HS-5 (cell line): ENCODE results near the gene MRPL51.
"Not testable (repeated sequence)": the region's sequence is repeated elsewhere in the genome, so short reads cannot be mapped to it uniquely, and the experiment has no call there.

Experiments used
- DNase-seq: peaks from one replicate; pipeline ENCODE4 v3.0.0-alpha.2; 2012; ENCODE audit warnings: low read depth

MRPL51 gene

DNA sequence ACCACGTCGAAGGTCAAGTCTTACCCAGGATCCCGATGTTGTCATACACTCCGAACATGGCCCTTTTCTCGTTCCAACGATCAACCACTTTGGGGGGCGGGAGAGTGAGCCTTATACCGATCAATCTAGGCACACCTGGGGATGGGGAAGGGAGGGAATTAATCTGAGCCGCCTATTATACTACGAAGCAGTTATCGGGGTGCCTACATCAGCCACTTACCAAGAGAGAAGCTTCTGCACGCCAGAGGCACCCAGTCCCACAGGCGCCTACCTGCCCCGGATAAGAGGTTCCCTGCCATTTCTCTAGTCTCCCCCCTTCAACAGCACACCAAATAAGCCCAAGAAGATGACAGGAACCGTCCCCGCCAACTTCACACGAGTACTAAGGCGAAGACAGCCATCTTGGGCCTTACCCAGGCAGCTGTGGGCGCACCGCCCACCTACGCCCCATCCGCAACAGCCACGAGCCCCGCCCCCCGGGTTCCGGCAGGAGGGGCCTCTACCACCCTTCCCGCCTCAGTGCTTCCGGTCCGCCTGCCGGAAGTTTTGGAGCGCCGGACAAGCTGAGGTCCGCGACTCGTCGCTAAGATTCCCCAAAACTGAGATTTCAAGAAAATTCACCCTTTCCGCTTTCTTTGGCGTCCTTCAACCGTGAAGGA lies at the start of gene MRPL51:
MRPL51 (minus strand) TSS at position 425 of the 659 bp plus-strand sequence; CDS start at position 299, 126 bp downstream.
- peak; percentile 76 for DNase-seq

DNA sequence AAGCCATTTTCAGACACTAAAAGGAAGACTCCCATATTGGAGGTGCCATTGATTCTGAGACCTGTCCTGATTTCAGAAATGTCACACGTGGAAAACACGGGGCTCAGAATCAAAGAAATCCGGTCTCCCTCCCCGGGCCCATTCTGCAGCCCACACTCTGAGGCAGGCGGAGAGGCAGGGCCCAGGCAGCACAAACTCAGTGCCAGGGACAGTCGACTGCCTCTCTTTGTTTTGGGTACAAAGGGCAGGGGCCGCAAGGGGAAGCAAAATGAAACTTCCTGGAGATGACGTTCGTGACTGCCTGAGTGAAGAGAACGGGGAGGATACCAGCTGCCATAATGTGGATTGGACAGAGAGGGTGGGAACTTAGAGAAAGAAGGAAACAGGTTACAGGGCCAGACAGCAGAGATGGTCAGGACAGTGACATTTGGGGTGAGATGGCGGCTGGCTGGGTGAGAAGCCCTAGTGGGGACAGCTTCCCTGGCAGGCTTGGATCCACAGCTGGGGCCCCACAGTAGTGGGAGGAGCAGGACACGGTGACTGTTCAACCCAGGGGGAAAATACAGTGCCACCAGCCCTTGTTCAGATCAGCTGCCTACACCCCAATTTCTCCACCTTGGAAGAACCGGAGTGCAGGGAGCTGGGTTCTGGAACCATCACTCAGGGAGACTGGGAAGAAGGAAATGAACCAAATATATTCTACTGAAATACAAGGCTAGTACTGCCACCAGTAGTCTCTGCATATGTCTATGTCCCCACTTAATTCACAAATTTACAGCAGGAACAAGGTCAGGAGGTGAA lies 49.3 kb upstream of the MRPL51 start:
- DNase-seq = no peak

DNA sequence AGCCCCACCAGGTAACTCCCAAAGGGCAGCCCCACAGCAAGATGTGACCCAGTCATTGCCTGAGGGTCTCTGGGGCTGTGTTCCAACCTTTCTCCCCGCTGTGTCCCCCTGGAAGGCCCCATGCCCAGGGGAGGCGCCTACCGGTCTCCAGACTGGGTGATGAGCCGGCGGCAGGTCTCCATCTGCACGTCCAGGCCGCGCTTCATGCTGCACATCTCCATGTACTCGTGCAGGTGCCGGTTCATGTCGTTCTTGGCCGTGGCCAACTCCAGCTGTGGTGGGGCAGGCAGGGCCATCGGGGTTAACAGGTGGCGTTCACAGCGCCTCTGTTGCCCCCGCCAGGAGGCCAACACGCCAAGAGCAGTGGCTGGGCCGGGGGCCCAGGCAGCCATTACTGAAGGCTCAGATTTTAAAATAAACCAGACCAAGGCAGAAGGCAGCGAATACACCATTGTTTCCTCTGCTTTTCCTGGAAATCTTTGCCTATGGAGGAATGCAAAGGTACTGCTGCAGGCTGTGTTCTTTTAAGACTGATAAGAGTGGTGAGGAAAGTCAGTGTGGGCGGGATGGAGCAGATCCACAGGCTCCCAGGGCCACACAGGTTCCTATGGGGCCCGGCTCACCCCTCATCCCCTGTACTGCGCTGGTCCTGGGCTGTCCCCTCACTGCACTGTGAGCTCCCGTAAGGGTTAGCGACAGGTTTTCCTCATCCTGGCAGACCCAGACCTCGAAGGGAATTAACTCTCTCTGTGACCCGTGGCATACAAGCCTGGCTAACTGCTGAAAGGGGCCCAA lies 48.5 kb upstream of the MRPL51 start:
- DNase-seq = no peak

DNA sequence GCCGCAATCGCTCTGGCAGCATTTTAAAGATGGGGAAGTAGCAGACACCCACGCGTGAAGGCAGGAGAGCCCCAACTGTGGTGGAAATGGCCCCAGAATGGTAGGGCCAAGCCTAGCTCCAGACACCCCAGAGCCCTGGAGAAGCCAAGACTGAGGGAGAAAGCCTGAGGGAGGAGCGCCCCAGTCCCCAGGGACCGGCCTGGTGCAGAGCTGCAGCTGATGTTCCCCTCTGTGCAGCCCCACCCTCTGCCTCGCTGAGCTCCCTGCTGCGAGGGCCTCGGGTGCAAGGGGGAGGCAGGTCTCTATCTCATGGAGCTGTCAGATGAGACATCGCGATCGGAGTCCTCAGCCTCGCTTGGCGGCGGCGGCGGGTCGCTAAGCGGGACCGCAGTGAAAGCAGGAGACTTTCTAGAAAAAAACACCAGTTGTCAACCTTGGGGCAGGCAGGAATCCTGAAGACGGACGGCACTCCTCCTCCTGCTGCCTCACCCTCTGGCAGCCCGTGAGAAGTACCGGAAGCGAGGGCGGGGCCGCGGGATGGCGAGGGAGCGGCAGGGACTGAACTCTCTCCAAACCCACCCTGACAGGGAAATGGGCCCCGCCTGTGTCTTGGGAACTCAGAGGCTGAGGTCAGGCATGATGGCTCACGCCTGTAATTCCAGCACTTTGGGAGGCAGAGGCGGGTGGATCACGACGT lies 47.3 kb upstream of the MRPL51 start:
- no peak for DNase-seq

DNA sequence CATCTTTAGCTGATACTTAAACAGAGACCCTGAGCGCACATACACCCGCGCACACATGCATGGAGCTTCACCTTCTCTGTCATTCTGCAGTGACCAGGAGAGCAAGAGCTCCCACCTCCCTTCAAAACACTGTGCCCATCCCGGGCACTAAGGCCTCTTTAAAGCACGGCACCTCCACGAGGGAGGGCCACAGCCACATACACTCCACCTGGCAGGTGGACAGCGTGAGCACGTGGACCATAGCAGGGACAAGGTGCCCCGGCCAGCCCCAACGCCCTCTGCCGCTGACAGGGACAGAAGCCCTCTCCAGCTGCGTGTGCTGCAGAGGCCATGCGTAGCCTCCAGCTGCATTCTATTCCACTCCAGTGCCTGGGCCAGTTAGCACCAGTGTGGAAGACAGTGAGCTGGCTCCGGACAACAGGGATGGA lies 46.7 kb upstream of the MRPL51 start:
- DNase-seq = no peak

DNA sequence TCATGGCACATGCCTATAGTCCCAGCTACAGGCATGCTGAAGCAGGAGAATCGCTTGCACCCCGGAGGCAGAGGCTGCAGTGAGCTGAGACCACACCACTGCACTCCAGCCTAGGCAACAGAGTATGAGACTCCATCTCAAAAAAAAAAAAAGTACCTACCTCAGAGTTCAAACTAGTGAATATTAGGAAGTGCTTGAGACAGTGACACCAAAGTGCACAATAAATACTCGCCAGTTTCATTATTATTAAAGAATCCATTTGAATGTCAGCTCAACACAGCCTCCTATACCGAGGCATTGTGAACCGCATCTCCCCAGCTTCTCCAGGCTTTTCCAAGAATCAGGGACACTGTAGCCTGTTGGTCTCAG lies 46.2 kb upstream of the MRPL51 start:
- no peak for DNase-seq

DNA sequence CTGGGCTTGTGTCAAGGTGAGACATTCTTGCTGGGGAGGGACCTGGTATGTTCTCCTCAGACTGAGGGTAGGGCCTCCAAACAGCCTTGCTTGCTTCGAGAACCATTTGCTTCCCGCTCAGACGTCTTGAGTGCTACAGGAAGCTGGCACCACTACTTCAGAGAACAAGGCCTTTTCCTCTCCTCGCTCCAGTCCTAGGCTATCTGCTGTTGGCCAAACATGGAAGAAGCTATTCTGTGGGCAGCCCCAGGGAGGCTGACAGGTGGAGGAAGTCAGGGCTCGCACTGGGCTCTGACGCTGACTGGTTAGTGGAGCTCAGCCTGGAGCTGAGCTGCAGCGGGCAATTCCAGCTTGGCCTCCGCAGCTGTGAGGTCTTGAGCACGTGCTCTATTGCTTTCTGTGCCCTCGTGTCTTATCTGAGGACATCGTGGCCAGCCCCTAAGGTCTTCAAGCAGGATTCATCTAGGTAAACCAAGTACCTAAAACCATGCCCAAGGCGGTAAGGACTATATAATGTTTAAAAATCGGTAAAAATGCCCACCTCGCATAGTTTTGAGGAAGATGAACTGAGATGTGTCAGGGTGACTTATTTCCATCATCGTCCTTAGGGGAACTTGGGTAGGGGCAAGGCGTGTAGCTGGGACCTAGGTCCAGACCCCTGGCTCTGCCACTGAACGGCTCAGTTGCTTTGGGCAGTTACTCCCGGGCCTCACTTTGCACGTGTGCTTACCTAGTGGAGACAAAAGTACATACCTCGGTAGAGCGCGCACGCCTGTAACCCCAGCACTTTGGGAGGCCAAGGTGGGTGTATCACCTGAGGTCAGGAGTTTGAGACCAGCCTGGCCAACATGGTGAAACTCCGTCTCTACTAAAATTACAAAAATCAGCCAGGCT lies 45.6 kb upstream of the MRPL51 start:
- DNase-seq = no peak

DNA sequence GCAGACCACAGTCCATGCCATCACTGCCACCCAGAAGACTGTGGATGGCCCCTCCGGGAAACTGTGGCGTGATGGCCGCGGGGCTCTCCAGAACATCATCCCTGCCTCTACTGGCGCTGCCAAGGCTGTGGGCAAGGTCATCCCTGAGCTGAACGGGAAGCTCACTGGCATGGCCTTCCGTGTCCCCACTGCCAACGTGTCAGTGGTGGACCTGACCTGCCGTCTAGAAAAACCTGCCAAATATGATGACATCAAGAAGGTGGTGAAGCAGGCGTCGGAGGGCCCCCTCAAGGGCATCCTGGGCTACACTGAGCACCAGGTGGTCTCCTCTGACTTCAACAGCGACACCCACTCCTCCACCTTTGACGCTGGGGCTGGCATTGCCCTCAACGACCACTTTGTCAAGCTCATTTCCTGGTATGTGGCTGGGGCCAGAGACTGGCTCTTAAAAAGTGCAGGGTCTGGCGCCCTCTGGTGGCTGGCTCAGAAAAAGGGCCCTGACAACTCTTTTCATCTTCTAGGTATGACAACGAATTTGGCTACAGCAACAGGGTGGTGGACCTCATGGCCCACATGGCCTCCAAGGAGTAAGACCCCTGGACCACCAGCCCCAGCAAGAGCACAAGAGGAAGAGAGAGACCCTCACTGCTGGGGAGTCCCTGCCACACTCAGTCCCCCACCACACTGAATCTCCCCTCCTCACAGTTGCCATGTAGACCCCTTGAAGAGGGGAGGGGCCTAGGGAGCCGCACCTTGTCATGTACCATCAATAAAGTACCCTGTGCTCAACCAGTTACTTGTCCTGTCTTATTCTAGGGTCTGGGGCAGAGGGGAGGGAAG lies 44.7 kb upstream of the MRPL51 start:
- DNase-seq = not testable (repeated sequence)

DNA sequence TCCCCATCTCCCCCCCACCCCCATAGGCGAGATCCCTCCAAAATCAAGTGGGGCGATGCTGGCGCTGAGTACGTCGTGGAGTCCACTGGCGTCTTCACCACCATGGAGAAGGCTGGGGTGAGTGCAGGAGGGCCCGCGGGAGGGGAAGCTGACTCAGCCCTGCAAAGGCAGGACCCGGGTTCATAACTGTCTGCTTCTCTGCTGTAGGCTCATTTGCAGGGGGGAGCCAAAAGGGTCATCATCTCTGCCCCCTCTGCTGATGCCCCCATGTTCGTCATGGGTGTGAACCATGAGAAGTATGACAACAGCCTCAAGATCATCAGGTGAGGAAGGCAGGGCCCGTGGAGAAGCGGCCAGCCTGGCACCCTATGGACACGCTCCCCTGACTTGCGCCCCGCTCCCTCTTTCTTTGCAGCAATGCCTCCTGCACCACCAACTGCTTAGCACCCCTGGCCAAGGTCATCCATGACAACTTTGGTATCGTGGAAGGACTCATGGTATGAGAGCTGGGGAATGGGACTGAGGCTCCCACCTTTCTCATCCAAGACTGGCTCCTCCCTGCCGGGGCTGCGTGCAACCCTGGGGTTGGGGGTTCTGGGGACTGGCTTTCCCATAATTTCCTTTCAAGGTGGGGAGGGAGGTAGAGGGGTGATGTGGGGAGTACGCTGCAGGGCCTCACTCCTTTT lies 44.0 kb upstream of the MRPL51 start:
- DNase-seq = no peak

DNA sequence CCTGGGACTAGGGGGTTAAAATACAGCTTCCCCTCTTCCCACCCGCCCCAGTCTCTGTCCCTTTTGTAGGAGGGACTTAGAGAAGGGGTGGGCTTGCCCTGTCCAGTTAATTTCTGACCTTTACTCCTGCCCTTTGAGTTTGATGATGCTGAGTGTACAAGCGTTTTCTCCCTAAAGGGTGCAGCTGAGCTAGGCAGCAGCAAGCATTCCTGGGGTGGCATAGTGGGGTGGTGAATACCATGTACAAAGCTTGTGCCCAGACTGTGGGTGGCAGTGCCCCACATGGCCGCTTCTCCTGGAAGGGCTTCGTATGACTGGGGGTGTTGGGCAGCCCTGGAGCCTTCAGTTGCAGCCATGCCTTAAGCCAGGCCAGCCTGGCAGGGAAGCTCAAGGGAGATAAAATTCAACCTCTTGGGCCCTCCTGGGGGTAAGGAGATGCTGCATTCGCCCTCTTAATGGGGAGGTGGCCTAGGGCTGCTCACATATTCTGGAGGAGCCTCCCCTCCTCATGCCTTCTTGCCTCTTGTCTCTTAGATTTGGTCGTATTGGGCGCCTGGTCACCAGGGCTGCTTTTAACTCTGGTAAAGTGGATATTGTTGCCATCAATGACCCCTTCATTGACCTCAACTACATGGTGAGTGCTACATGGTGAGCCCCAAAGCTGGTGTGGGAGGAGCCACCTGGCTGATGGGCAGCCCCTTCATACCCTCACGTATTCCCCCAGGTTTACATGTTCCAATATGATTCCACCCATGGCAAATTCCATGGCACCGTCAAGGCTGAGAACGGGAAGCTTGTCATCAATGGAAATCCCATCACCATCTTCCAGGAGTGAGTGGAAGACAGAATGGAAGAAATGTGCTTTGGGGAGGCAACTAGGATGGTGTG lies 43.1 kb upstream of the MRPL51 start:
- DNase-seq = no peak

DNA sequence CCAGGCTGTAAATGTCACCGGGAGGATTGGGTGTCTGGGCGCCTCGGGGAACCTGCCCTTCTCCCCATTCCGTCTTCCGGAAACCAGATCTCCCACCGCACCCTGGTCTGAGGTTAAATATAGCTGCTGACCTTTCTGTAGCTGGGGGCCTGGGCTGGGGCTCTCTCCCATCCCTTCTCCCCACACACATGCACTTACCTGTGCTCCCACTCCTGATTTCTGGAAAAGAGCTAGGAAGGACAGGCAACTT lies 42.6 kb upstream of the MRPL51 start:
- no peak for DNase-seq

DNA sequence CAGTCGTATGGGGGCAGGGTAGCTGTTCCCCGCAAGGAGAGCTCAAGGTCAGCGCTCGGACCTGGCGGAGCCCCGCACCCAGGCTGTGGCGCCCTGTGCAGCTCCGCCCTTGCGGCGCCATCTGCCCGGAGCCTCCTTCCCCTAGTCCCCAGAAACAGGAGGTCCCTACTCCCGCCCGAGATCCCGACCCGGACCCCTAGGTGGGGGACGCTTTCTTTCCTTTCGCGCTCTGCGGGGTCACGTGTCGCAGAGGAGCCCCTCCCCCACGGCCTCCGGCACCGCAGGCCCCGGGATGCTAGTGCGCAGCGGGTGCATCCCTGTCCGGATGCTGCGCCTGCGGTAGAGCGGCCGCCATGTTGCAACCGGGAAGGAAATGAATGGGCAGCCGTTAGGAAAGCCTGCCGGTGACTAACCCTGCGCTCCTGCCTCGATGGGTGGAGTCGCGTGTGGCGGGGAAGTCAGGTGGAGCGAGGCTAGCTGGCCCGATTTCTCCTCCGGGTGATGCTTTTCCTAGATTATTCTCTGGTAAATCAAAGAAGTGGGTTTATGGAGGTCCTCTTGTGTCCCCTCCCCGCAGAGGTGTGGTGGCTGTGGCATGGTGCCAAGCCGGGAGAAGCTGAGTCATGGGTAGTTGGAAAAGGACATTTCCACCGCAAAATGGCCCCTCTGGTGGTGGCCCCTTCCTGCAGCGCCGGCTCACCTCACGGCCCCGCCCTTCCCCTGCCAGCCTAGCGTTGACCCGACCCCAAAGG lies 42.1 kb upstream of the MRPL51 start:
- no peak for DNase-seq

DNA sequence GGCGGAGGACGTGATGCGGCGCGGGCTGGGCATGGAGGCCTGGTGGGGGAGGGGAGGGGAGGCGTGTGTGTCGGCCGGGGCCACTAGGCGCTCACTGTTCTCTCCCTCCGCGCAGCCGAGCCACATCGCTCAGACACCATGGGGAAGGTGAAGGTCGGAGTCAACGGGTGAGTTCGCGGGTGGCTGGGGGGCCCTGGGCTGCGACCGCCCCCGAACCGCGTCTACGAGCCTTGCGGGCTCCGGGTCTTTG lies 41.6 kb upstream of the MRPL51 start:
- DNase-seq = no peak

DNA sequence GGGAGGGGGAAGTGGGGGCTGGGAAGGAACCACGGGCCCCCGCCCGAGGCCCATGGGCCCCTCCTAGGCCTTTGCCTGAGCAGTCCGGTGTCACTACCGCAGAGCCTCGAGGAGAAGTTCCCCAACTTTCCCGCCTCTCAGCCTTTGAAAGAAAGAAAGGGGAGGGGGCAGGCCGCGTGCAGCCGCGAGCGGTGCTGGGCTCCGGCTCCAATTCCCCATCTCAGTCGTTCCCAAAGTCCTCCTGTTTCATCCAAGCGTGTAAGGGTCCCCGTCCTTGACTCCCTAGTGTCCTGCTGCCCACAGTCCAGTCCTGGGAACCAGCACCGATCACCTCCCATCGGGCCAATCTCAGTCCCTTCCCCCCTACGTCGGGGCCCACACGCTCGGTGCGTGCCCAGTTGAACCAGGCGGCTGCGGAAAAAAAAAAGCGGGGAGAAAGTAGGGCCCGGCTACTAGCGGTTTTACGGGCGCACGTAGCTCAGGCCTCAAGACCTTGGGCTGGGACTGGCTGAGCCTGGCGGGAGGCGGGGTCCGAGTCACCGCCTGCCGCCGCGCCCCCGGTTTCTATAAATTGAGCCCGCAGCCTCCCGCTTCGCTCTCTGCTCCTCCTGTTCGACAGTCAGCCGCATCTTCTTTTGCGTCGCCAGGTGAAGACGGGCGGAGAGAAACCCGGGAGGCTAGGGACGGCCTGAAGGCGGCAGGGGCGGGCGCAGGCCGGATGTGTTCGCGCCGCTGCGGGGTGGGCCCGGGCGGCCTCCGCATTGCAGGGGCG lies 41.0 kb upstream of the MRPL51 start, which contains the start of gene GAPDH:
GAPDH (plus strand) TSS at position 595 of the 772 bp plus-strand sequence. CDS start 316 bp downstream, outside the sequence.
- DNase-seq = peak; percentile 93

DNA sequence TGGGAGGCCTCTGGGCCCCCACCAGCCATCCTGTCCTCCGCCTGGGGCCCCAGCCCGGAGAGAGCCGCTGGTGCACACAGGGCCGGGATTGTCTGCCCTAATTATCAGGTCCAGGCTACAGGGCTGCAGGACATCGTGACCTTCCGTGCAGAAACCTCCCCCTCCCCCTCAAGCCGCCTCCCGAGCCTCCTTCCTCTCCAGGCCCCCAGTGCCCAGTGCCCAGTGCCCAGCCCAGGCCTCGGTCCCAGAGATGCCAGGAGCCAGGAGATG lies 40.5 kb upstream of the MRPL51 start:
- DNase-seq = no peak

DNA sequence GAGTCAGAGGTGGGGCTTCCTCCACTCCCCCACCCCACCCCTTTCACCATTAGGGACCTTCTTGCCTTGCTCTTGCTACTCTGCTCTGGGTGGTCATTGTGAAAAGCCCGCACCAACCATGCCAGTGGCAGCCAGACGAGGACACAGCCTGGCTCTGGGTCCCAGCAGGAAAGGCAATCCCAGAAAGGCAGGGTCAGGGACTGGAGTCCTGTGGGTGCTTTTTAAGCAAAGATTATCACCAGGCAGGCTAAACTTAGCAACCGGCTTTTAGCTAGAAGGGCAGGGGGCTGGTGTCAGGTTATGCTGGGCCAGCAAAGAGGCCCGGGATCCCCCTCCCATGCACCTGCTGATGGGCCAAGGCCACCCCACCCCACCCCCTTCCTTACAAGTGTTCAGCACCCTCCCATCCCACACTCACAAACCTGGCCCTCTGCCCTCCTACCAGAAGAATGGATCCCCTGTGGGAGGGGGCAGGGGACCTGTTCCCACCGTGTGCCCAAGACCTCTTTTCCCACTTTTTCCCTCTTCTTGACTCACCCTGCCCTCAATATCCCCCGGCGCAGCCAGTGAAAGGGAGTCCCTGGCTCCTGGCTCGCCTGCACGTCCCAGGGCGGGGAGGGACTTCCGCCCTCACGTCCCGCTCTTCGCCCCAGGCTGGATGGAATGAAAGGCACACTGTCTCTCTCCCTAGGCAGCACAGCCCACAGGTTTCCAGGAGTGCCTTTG lies 40.0 kb upstream of the MRPL51 start:
- no peak for DNase-seq
